ENCODE results near the gene CDH2. TPM values are rescaled to one million over a fixed set of nuclear protein-coding genes. Genes with fewer than 3 reads are reported as not detected.
A peak's percentile ranks its signal among the peaks of the same experiment; 100 is the strongest.

CDH2 gene
- total RNA-seq, 4 donors from 2014 or later: 9.8 to 52.9 (median 17.8) TPM

- TF ChIP-seq POLR2AphosphoS5 (IDR thresholded peaks at IDR 0.05) (no peak), EP300 (IDR thresholded peaks at IDR 0.05) (no peak), POLR2A (IDR thresholded peaks at IDR 0.05) (no peak)
- TF ChIP-seq, protein P1, sequence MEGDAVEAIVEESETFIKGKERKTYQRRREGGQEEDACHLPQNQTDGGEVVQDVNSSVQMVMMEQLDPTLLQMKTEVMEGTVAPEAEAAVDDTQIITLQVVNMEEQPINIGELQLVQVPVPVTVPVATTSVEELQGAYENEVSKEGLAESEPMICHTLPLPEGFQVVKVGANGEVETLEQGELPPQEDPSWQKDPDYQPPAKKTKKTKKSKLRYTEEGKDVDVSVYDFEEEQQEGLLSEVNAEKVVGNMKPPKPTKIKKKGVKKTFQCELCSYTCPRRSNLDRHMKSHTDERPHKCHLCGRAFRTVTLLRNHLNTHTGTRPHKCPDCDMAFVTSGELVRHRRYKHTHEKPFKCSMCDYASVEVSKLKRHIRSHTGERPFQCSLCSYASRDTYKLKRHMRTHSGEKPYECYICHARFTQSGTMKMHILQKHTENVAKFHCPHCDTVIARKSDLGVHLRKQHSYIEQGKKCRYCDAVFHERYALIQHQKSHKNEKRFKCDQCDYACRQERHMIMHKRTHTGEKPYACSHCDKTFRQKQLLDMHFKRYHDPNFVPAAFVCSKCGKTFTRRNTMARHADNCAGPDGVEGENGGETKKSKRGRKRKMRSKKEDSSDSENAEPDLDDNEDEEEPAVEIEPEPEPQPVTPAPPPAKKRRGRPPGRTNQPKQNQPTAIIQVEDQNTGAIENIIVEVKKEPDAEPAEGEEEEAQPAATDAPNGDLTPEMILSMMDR (IDR thresholded peaks at IDR 0.05): no peak
- Histone ChIP-seq H3K27me3 (no peaks in the 10 kb centered on the region), H3K9me3 (no peaks in the 10 kb centered on the region), H3K4me1 (no peaks in the 10 kb centered on the region), H3K36me3 (no peaks in the 10 kb centered on the region), H3K4me3 (no peak overlapping the region), H3K27ac (no peak overlapping the region)
- WGBS, 2 donors (ENCODE audit: low coverage in 1 of 2): 81 to 84% methylated on average over 2 to 3 of the region's 3 CpGs
- no peak for ATAC-seq
These were observed 161.3 kb downstream of the CDH2 start for GRCh38 chr18:28015671-28016070.

DNA sequence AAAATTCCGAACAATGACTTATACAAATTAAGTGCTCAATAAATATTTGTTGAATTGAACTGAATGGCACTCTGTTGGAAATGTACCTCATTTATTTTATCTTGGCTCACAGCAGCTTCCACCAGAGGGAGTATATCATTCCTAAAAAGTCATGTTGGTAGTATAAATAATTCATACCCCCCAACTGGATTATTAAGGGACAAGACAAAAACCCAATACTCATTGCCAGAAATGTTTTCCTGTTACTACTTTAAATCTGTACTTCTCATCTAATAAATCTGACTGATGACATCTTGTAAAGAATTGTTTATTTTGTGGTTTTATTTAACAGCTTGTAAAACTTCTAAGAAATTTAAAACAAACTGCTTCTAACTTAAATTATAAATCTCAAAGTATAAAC is 163.9 kb downstream of the CDH2 start:
- Histone ChIP-seq H3K4me3 (no peak overlapping the region), H3K9me3 (no peaks in the 10 kb centered on the region), H3K4me1 (no peaks in the 10 kb centered on the region), H3K27me3 (no peaks in the 10 kb centered on the region), H3K27ac (no peak overlapping the region), H3K36me3 (no peaks in the 10 kb centered on the region)
- ATAC-seq: no peak
- WGBS, 2 donors (ENCODE audit: low coverage in 1 of 2): 47 to 61% methylated on average over 1 of the region's 1 CpG
- no peak for TF ChIP-seq POLR2A (IDR thresholded peaks at IDR 0.05)
- TF ChIP-seq, protein P1 (IDR thresholded peaks at IDR 0.05): peak in 3 of 4 experiments; percentile 13 to 40 (median 26)

DNA sequence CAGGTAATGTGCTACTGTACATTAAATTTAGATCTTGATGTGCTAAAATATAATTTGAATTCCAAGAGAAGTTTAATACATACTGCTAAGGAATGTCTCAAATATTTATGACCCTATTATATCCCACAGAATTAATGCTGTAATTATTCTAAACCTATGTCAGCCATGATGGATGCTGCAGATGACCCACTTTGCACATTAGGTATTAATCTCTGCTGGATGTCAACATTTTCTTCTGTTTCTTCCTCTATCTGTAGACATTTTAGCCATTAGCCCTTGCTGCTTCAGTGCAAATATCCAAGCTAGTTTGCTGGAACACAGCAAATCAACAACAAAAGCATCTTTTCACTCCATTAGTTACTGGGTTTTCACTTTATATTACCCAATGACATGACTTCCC is 164.6 kb downstream of the CDH2 start:
- Histone ChIP-seq H3K9me3 (no peaks in the 10 kb centered on the region), H3K4me3 (no peak overlapping the region), H3K27me3 (no peaks in the 10 kb centered on the region), H3K27ac (no peak overlapping the region), H3K4me1 (no peaks in the 10 kb centered on the region), H3K36me3 (no peaks in the 10 kb centered on the region)
- no peak for ATAC-seq
- no peak for TF ChIP-seq POLR2AphosphoS5 (IDR thresholded peaks at IDR 0.05)
- no peak for TF ChIP-seq POLR2A (IDR thresholded peaks at IDR 0.05)
- no peak for TF ChIP-seq EP300 (IDR thresholded peaks at IDR 0.05)
- TF ChIP-seq, protein P1 (IDR thresholded peaks at IDR 0.05): no peak

GRCh38 chr18:28009589-28009988 is 167.3 kb downstream of the CDH2 start:
- no peaks in the 10 kb centered on the region for H3K36me3 ChIP-seq
- no peak for ATAC-seq
- H3K9me3 ChIP-seq: no peaks in the 10 kb centered on the region
- H3K27me3 ChIP-seq: no peaks in the 10 kb centered on the region
- H3K4me1 ChIP-seq: no peaks in the 10 kb centered on the region
- H3K4me3 ChIP-seq: no peak overlapping the region
- 79 to 90% methylated on average over 2 to 6 of the region's 6 CpGs for WGBS, 2 donors (ENCODE audit: low coverage in 1 of 2)
- no peak overlapping the region for H3K27ac ChIP-seq
- TF ChIP-seq, protein P1 (IDR thresholded peaks at IDR 0.05): no peak

GRCh38 chr18:28007841-28008240 is 169.1 kb downstream of the CDH2 start:
- 98 to 100% methylated on average over 4 to 5 of the region's 5 CpGs for WGBS, 2 donors (ENCODE audit: low coverage in 1 of 2)
- no peak overlapping the region for H3K27ac ChIP-seq
- no peak overlapping the region for H3K4me3 ChIP-seq
- no peaks in the 10 kb centered on the region for H3K27me3 ChIP-seq
- H3K36me3 ChIP-seq: no peaks in the 10 kb centered on the region
- no peak for ATAC-seq
- no peaks in the 10 kb centered on the region for H3K4me1 ChIP-seq
- no peak for TF ChIP-seq EP300 (IDR thresholded peaks at IDR 0.05)
- TF ChIP-seq, protein P1 (IDR thresholded peaks at IDR 0.05): no peak
- no peaks in the 10 kb centered on the region for H3K9me3 ChIP-seq

Measured in gastroesophageal sphincter (tissue), 4 donors.